ENCODE measurements around the gene ZCCHC14.
"Not testable (repeated sequence)": the region's sequence is repeated elsewhere in the genome, so short reads cannot be mapped to it uniquely, and the experiment has no call there.

The ZCCHC14 gene

GRCh38 chr16:87496447-87496801 is 3.6 kb upstream of the ZCCHC14 start:
- FAIRE-seq, result no peak

GRCh38 chr16:87495578-87496446 is 3.0 kb upstream of the ZCCHC14 start:
- FAIRE-seq, result no peak

GRCh38 chr16:87493608-87494280 is 920 bp upstream of the ZCCHC14 start:
- no peak for FAIRE-seq

- FAIRE-seq, result no peak
Measured at GRCh38 chr16:87492291-87492630, 563 bp downstream of the ZCCHC14 start.

GRCh38 chr16:87491522-87492290 is 1.1 kb downstream of the ZCCHC14 start:
- FAIRE-seq, result no peak

- FAIRE-seq, result not testable (repeated sequence)
Measured at GRCh38 chr16:87490799-87491521, 1.9 kb downstream of the ZCCHC14 start.

- no peak for FAIRE-seq
Measured at GRCh38 chr16:87490096-87490798, 2.6 kb downstream of the ZCCHC14 start.

- no peak for FAIRE-seq
Measured at GRCh38 chr16:87489434-87490045, 3.3 kb downstream of the ZCCHC14 start.

- peak; percentile 59 for FAIRE-seq
Measured at GRCh38 chr16:87488960-87489359, 3.9 kb downstream of the ZCCHC14 start.

GRCh38 chr16:87487361-87487924 is 5.4 kb downstream of the ZCCHC14 start:
- FAIRE-seq, result no peak

- no peak for FAIRE-seq
Measured at GRCh38 chr16:87486713-87487247, 6.0 kb downstream of the ZCCHC14 start.

- no peak for FAIRE-seq
Measured at GRCh38 chr16:87486282-87486681, 6.5 kb downstream of the ZCCHC14 start.

- FAIRE-seq, result not testable (repeated sequence)
Measured at GRCh38 chr16:87485792-87486191, 7.0 kb downstream of the ZCCHC14 start.

- no peak for FAIRE-seq
Measured at GRCh38 chr16:87484487-87485331, 8.1 kb downstream of the ZCCHC14 start.

- no peak for FAIRE-seq
Measured at GRCh38 chr16:87483481-87483880, 9.3 kb downstream of the ZCCHC14 start.

GRCh38 chr16:87482670-87483069 is 10.2 kb downstream of the ZCCHC14 start:
- FAIRE-seq, result not testable (repeated sequence)

GRCh38 chr16:87482266-87482665 is 10.6 kb downstream of the ZCCHC14 start:
- no peak for FAIRE-seq

- FAIRE-seq, result not testable (repeated sequence)
Measured at GRCh38 chr16:87481711-87482110, 11.1 kb downstream of the ZCCHC14 start.

GRCh38 chr16:87477209-87477981 is 15.4 kb downstream of the ZCCHC14 start:
- FAIRE-seq, result not testable (repeated sequence)

Data from endometrium (tissue), 2 donors.